LNCaP clone FGC (cell line): Measurements from ENCODE around the gene B3GALNT1.

Experiments used
- DNase-seq: peaks from one replicate; pipeline ENCODE4 v3.0.0-alpha.2; 2011; ENCODE audit warnings: low read depth
- H3K4me3 ChIP-seq: 2 replicates; pipeline ENCODE4 v1.5.1; 2011; ENCODE audit warnings: mild to moderate bottlenecking, low read depth, low read length, control low read depth
- TF ChIP-seq, protein P1 (sequence below): IDR thresholded peaks from 2 replicates; pipeline ENCODE4 v1.5.1; 2012; ENCODE audit warnings: mild to moderate bottlenecking; ENCODE audit not compliant: control insufficient read depth, insufficient read depth; ENCODE audit errors: extremely low read depth

The B3GALNT1 gene

DNA sequence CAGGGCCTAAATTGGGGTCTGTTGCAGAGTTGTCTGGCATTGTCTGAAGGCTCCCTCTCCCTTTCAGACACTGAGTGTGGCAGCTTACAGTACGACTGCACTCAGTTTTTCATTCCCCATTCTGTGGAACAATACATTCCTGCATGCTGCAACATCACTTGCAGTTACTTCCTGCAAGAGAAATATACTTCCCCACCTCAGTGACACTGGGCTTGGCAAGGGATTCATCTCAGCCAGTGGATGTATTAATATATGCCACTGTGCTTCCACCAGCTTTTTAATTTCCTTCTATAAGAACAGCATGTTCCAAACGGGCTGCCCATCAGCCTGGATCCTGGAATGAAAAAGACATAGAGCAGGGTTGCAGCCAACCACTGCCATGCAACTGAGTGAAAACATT is 23.1 kb downstream of the B3GALNT1 start:
- no peak overlapping the region for H3K4me3 ChIP-seq
- no peak for DNase-seq
- TF ChIP-seq, protein P1, sequence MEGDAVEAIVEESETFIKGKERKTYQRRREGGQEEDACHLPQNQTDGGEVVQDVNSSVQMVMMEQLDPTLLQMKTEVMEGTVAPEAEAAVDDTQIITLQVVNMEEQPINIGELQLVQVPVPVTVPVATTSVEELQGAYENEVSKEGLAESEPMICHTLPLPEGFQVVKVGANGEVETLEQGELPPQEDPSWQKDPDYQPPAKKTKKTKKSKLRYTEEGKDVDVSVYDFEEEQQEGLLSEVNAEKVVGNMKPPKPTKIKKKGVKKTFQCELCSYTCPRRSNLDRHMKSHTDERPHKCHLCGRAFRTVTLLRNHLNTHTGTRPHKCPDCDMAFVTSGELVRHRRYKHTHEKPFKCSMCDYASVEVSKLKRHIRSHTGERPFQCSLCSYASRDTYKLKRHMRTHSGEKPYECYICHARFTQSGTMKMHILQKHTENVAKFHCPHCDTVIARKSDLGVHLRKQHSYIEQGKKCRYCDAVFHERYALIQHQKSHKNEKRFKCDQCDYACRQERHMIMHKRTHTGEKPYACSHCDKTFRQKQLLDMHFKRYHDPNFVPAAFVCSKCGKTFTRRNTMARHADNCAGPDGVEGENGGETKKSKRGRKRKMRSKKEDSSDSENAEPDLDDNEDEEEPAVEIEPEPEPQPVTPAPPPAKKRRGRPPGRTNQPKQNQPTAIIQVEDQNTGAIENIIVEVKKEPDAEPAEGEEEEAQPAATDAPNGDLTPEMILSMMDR, result no peak

DNA sequence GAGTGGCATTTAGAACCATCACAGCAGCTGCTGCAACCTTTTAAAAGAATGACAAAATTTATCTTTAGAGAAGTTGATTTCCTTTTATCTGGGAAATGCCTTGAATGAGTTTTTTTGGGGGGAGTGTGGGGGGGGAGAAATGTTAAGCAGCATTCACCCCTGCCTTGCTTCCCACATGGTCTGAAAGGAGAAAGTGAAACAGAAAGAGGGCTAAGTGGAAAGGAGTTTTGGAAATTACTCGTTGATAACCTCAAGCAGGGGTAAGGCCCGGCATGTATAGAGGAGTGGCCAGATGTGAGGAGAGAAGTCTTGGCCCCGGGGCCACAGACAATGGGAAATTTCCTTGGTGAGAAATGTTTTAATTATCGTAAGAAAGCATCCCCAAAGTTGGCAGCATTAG is 23.5 kb downstream of the B3GALNT1 start:
- DNase-seq, result no peak
- no peak overlapping the region for H3K4me3 ChIP-seq
- TF ChIP-seq, protein P1, result no peak

DNA sequence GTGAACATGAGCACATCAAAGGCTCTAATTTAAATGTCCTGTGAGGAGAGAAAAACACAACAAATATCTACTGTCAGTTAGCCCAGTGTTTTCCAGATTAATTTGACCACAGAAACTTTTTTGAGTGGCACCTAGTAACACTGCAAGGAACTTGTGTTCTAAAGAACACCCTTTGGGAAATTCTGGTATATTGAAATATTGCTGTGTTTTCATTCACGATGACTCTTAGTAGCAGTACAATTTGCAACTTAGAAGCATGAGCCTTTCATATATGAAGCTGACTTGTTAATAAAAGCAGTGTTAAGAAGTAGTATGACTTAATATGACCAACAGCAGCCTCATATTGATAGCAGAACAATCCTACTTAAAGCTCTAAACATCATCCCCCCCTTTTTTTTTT is 32.0 kb downstream of the B3GALNT1 start:
- DNase-seq, result no peak
- TF ChIP-seq, protein P1, result no peak
- H3K4me3 ChIP-seq, result no peak overlapping the region

DNA sequence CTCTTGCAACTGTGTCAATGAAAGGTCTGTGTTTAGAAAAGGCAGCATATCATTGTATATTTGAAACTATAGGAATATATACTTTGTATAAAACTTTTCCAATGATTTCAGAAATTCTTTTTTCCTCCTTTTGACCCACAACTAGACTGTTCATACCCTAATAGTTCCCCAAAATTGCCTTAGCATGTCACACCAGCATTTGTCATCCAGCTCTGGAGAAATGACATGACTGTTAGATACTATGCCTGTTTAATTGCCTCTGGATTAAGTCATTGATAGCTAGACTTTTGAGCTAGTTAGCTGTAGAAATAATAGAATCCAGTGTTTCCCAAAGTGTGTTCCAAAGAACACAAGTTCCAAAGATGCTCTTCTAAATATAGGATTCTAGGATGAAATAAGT is 32.4 kb downstream of the B3GALNT1 start:
- no peak overlapping the region for H3K4me3 ChIP-seq
- TF ChIP-seq, protein P1, result no peak
- no peak for DNase-seq

DNA sequence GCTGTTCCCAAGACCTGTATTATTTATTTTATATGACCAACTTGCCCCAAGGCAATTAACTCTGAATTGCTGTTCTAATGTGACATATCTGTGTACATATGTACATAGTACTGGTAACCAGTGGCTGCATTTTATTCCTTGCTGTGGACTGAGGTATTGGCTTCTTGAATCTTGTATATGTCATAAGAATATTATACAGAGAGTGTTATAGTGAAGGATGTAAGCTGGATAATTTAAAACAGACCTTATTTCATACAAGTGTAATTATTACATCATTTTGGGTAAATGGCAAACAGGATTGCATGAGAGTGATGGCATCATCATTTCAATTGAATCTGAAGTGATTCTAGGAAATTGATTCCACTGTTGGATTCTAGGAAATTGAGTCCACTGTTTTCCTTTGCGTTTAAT is 32.9 kb downstream of the B3GALNT1 start:
- no peak for DNase-seq

DNA sequence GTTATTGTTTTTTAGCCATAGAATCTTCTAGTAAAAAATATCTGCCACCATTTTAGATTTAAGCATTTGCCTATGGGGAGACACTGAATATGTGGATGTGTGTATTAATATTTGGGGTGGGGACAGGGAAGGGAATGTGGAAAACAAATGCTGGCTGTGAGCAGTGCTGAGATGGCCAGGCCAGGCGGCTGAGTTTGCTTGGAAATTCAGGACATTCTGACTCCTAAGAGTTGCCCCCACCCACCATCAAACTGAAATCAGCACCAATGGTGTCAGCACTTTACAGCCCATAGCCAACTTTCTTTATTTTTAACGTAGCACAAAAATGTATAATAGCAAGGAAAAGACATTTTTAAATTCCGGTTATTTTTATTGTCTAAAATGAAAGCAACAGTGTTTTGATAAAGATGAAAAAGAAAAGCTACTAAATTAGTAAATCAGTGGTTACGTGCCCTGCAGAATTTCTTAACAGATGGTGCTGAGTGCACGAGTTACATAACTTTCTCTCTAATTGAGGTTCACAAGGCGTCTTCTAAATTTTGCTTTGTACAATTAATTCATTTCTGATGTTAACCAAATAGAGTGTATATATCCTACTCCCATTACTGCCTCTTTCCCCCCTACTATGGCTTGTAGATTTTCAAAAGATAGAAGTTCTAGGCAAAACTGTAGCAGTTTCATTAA is 34.0 kb downstream of the B3GALNT1 start:
- no peak for DNase-seq
- no peak overlapping the region for H3K4me3 ChIP-seq
- TF ChIP-seq, protein P1, result no peak

More for the DNA sequence above, 32.9 kb downstream of the B3GALNT1 start:
- H3K4me3 ChIP-seq, result no peak overlapping the region
- TF ChIP-seq, protein P1, result no peak

DNA sequence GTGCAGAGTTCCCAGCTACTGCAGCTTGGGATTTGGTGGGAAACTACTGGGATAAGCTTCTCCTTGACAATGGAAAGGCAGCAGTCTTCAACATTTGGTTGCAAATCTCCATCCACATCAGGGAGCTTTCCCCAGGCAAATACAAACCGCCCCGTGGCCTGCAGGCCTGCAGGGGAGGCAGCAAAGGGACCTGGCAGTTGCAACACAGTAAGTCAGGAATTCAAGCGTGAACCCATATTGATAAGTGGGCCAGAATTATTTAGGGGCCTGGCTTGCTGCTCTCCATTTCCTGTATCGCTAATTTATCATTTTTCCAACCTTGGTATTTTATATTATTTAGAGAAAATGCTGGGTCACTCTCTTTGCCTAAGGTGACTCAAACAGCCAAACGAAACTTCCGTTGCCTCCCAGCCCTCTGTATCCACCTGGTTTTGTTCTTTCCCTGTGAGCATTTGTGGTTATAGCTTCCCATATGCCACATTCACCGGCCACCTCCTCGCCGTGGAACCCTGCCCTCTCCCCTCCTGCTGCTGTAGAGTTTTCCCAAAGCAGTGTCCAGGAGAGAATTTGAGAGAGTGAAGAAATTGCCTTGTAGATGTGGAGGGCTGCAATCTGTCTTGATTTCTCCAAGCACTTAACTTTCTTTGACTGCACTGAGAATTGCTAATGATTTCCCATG is 34.8 kb downstream of the B3GALNT1 start:
- DNase-seq, result no peak
- no peak overlapping the region for H3K4me3 ChIP-seq

More for the DNA sequence above, 34.8 kb downstream of the B3GALNT1 start:
- TF ChIP-seq, protein P1, result no peak
